GM18870 (cell line): ENCODE results near the gene TESPA1.
"Not testable (repeated sequence)": the region's sequence is repeated elsewhere in the genome, so short reads cannot be mapped to it uniquely, and the experiment has no call there.

Experiments used
- ATAC-seq: cut with Tn5 transposase; IDR thresholded peaks from one replicate; pipeline ENCODE4 v1.9.1; 2021; ENCODE audit warnings: moderate library complexity; ENCODE audit not compliant: unreplicated experiment

TESPA1 gene

DNA sequence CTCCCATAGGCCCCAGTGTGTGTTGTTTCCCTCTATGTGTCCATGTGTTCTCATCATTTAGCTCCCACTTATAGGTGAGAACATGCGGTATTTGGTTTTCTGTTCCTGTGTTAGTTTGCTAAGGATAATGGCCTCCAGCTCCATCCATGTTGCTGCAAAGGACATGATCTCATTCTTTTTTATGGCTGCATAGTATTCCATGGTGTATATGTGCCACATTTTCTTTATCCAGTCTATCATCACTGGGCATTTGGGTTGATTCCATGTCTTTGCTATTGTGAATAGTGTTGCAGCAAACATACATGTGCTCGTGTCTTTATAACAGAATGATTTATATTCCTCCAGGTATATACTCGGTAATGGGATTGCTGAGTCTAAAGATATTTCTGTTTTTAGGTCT is 2.2 kb upstream of the TESPA1 start:
- ATAC-seq = not testable (repeated sequence)

DNA sequence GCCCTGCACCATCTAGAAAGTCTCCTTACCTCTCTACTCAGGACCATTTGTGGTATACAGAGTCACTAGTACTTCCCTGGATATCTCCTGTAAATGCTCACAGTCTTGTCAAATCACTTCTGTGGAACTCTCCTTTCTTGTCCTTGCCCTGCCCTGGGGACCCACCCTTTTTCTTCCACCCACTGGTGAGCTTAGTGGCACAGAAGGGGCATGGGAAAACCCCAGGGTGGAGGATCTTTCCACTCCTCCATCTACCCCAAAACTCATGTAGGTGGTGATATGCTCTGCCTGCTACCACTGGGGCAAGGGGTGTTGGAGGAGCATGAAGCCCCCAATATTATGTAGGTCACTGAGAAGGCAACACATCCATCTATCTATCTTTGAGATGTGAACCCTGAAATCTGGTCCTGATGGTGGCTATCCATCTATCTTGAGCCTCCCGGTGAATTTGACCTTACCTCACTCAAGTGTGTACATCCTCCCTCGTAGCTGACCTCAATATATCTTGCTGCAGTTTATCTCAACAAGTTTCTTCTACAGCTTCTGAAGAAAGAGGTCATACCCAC is 943 bp downstream of the TESPA1 start:
- ATAC-seq = no peak

GRCh38 chr12:54981796-54982195 is 2.8 kb downstream of the TESPA1 start:
- ATAC-seq = peak; percentile 30

GRCh38 chr12:54980341-54980740 is 4.2 kb downstream of the TESPA1 start:
- no peak for ATAC-seq

- ATAC-seq = no peak
These were observed 6.7 kb downstream of the TESPA1 start for GRCh38 chr12:54977857-54978256.

DNA sequence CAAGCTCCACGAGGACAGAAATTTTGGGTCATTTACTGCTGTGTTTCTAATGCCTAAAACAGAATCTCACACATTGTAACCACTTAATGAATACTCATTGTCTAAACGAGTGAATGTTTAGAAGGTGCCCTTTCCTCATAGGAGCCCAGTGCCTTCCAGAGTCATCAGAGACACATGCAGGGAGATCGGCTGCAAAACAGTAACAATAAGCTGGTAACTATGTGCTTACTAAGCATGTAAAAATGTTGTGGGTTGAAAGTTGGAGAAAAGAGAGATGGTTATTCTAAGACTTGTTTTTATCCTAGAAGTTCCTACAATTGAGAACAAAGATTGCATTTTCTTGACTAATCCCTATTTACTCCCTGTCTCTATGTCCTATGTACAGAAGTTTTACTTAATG is 7.4 kb downstream of the TESPA1 start:
- no peak for ATAC-seq

DNA sequence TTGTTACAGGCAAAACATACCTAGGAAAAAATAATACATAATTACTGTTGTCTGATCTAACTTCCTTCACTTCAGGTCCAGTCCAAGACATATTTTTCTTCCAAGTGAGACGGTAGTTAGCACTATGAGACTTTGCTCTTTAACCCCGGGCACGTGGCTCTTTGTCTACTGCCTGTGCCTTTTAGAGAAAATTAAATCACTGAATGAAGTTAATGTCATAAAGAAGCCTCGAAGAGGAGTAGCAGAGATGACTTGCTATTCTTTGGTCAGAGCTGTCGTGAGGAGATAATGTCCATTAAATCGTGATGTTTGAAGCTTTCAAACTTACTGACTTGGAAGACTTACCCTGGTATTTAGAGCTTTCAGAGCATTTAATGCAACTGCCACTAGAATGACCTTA is 8.7 kb downstream of the TESPA1 start:
- ATAC-seq = no peak

DNA sequence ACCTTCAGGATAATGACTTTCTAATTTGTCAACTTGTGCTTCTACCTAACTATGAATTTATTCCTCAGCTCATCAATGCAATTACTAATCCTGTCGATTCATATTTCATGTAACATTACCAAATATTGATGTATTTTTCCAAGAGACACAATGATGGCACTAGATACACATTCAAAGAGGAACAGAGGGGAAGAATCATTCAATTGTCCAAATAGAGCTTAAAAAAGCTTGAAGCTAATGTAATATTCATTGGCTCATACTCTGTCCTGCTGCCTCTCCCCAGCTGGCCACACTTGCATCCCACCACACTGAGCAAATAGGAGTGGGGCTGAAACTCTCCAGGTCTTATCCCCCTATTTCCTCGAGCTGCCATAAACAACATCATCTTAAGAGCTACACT is 9.3 kb downstream of the TESPA1 start:
- no peak for ATAC-seq

DNA sequence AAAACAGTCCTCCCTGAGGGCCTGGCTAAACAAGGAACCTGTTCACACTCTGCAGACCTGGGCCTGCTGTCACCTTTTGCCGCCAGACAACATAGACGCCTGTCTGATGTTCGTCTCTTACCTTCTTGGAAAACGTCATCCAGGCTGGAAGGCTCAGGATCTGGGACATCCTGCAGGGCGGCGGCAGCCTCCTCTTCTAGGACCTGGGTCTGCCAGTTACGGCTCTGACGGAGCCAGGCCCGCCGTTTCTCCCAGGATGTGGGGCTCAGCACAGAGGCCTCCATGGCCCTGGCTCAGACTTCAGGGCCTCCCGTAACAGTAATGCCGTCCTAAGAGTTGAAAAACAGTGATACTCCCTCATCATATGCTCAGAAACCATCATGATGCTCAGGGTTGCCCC is 10.3 kb downstream of the TESPA1 start:
- ATAC-seq = no peak

- ATAC-seq = no peak
These were observed 11.0 kb downstream of the TESPA1 start for GRCh38 chr12:54973556-54973955.

DNA sequence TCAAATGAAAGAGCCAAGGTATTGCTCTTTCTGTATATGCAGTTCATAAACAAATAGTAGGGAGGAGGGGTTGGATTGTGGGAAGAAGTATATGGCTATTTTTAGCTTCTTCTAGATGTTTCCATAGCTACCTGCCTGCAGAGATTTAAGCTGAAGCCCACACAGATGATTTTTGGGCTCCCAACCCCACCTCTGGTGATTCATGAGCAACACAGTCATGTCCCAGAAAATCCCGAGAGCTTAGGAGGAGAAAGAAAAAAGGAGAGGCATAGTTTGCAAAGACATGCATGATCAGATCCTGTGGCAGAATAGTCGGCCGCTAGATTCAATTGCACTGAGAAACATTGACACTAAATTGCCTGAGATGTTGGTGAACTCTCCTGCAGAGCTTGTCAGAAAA is 13.8 kb downstream of the TESPA1 start:
- no peak for ATAC-seq

DNA sequence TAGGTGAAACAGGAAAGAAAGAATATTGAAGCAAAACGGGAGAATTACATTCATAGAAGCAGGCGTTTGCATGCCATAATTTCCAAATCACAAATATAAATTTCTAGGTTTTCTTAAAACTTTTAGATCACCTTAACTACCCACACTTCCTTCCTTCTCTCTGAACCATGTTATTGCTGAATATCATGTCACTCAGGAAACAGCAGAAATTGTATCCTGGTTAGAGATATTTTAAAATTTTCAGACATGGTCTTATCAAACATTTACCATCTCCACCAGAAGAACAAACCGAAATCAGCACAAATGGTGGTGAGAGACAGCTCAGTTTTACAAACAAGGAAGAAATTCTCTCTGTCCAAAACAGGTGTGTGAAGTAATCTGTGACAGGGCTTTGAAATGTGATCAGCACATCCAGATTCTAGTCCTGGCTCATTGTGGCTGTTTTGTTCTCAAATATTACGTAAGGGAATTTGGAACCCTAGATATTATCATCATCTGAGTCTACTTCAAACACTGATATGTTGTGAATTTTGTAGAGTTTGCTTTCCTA is 16.3 kb downstream of the TESPA1 start:
- no peak for ATAC-seq

DNA sequence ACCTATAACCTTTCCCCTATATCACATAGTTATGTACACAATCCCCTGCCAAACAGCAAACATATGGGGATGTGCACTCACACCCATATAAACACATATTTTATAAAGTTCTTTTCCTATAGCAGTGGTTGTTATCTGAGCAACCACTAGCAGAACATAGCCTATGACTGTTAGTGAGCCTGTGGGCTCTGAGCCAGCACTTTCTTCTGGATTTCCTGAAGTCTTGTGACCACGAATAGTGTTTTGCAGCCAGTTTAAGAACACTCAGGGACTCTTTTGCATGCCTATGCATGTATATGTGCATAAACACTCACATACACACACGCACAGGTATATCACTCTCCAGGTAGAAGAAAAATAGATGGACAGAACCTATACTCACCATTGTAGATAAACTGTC is 17.1 kb downstream of the TESPA1 start:
- ATAC-seq = no peak

DNA sequence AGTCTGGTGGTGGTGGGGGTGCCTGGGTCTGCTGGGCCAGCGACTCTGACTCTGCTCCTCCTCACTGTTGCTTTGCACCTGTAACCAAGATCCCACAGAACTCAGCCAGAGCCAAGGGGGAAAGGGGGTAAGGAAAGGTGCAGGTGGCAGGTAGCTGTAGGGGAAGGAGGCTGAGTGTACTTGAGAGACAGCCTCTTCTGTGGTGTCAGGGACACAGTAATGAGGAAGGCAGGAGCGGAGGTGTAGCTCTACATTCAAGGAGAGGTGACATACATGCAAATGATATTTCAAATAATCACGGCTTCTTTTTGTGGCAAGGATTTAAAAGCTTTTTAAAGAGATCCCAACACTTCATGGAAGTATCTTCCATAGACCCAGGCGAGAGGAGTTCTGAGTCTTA is 23.4 kb downstream of the TESPA1 start:
- no peak for ATAC-seq

GRCh38 chr12:54959291-54960018 is 25.1 kb downstream of the TESPA1 start:
- peak; percentile 55 for ATAC-seq

GRCh38 chr12:54958048-54958658 is 26.4 kb downstream of the TESPA1 start:
- no peak for ATAC-seq

GRCh38 chr12:54956818-54957641 is 27.5 kb downstream of the TESPA1 start:
- no peak for ATAC-seq

GRCh38 chr12:54956322-54956721 is 28.2 kb downstream of the TESPA1 start:
- no peak for ATAC-seq

DNA sequence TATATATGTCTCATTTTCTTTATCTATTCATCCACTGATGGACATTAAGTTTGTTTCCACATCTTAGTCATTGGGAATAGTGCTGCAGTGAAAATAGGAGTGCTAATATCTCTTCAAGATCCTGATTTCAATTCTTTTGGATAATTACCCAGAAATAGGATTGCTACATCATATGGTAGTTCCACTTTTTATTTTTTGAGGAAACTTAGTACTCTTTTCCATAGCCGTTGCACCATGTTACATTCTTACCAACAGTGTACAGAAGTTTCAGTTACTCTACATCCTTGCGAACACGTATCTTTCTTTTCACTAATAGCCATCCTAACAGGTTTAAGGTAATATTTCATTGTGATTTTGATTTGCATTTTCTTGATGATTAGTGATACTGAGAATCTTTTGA is 29.8 kb downstream of the TESPA1 start:
- no peak for ATAC-seq

DNA sequence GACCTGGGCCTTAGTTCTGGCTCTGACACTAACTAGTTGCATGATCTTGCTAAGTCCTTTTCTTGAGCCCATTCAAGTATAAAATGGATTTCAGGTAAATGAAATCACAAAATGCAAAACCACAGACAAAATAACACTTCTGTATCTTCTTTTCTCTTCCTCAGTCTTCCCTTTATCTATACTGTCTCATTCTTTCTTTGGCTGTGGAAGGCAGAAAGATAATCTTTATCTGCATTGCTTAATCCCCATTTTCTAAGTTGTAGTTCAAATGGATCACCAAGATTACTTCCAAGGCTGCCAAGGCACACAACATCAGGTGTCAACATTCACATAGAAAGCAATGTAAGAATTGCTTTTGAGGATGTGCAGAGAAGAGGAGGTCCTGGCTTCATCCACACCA is 30.3 kb downstream of the TESPA1 start:
- no peak for ATAC-seq

DNA sequence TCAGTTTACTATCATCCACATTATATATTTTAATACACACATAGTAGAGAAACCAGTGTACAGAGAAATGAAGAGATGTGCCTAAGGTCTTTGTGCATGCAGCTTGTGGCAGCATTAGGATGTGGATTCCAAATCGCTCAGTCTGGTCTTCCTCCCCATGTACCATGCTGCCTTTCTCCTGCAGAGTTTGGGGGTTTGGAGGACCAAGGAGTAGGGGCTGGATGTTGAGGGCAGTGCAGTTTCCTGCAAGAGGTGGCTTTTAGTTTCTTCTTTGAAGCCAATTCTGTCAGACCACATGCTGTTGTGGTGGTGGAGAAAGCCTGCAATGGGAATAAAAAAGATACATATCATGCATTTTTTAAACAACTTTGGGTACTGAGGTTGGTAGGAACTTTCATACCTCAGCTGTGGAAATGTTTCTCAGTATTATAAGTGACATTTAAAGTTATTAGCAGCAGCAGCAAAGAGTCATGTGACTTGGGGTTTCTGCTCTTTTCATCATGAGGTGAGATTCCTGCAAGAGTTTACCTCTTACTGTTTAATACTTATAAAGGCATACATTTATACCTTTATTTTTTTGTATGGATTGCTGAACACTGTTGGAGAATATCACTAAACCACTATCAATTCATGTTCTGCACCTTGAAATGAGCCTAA is 34.4 kb downstream of the TESPA1 start:
- no peak for ATAC-seq
